HG03108 (cell line): Measurements from ENCODE around the gene ZNF124.
"Not testable (repeated sequence)": the region's sequence is repeated elsewhere in the genome, so short reads cannot be mapped to it uniquely, and the experiment has no call there.

Experiments used
- ATAC-seq: cut with Tn5 transposase; IDR thresholded peaks from one replicate; pipeline ENCODE4 v1.9.1; 2021; ENCODE audit warnings: moderate library complexity; ENCODE audit not compliant: unreplicated experiment

ZNF124 gene

DNA sequence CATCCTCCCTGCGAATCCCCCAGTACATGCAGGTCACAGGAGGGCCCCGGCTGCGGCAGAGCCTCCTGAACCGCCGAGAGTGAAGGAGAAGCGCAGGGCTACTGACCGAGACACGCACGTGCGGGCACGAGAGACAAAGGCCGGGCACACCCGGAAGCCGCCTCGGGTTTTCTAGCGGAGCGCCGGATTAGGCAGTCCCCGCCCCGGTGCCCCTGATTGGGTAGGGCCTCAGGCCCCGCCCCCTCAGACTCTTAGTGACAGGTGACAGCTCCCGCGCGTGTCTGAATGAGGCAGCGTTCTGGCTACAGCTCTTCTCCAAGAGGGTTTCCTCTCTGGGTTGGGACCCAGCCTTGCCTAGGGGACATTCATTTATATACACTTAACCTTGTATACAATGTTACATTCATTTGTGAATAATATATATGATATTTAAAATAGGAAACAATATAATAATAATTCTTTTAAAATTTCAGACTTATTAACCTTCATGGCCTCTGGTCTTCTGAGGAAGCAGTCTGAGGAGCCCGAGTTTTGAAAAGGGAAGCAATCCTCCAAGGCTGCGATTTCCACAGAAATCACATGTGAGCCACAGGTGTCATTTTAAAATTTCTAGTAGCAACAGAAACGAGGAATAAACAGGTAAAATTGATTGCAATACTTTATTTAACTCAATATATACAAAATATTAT is at the start of gene ZNF124:
Gene ZNF124 (minus strand): TSS at position 146 of the 689 bp plus-strand sequence. CDS start 143 bp downstream, at position 3.
- ATAC-seq = peak; percentile 99

DNA sequence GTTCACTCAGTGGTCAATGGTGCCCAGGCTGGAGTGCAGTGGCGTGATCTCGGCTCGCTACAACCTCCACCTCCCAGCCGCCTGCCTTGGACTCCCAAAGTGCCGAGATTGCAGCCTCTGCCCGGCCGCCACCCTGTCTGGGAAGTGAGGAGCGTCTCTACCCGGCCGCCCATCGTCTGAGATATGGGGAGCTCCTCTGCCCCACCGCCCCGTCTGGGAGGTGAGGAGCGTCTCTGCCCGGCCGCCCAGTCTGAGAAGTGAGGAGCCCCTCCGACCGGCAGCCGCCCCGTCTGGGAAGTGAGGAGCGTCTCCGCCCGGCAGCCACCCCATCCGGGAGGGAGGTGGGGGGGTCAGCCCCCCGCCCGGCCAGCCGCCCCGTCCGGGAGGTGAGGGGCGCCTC is 48.5 kb upstream of the ZNF124 start:
- ATAC-seq = not testable (repeated sequence)

DNA sequence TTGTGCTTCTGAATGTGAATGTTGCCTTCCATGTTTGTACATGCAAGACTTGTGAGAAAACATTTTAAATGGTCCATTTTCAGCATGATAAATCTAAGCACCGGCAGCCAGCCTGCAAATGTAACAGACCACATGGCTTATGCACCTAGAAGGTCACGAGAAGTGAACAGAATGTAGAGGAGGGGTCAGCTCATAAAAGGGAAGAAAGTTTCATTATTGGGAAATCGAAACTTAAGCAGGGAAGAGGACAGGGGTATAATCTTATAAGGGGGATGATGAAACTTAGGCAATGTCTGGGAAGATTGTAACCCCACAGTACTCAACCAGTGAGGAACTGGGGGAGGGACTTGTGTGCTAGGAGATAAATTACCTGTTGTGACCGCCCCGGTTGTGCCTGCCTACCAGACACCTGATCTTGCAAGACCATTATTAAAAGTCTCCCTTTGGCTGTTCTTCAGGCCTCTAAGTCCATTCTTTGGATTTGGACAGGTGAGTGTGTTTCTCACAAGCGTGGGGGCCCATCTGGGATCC is 46.4 kb upstream of the ZNF124 start:
- no peak for ATAC-seq

DNA sequence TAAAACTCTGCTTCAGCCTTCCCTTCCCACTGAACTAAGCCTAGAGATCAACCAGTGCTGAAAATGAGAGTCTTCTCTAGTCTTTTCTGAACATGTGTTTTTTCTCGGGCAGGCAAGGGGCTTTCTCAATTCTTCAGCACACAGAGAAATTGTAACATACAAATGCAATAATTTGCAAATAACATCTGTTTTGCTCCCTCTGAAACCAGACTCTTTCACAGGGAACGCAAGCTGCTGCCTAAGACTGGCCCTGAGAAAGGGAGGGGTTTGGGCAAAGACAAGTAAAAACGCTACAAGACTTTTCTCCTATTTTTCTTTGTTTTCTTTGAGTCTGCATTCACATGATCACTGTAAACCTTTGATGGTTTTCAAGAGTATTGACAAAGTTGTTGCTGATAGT is 44.4 kb upstream of the ZNF124 start:
- no peak for ATAC-seq

DNA sequence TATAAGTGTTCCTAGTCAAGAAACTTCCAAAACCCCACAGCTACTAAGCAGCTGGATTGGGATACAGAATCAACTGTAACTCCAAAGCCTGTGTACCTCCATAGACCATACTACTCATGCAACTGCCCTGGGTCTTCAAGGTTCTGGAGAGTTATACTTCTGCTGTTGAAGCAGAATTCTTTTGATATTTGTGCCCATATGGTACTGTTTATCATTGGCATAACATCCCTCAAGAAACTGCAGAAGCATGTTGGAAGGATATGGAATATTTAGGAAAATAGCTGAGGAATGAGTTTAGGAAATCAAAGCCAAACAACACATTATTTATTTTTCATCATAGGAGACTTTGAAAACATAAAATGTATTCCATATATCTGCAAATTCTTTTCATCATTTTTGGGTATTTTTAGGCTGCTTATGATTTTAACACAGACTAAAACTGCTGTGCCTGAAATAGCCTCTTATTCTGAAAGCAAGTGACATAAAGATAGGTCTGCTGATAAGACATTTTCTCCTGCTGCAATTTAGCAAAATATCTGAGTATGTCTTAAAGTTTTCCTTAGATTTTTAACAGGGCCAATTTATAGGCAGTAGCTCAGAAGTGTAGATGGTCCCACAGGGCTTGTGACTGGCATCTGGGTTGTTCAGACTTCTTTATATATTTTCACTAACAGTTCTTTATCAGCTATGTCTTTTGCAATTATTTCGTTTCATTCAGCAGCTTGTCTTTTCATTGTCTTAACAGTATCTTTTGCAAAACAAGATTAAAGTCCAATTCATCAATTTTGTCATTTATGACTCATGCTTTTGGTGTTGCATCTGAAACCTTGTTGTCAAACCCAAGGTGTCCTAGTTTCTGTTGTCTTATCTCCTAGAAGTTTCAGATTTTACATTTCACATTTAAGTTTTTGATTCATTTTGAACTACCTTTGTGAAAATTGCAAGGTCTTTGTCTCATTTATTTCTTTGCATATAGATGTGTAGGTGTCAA is 41.1 kb upstream of the ZNF124 start:
- ATAC-seq = no peak

DNA sequence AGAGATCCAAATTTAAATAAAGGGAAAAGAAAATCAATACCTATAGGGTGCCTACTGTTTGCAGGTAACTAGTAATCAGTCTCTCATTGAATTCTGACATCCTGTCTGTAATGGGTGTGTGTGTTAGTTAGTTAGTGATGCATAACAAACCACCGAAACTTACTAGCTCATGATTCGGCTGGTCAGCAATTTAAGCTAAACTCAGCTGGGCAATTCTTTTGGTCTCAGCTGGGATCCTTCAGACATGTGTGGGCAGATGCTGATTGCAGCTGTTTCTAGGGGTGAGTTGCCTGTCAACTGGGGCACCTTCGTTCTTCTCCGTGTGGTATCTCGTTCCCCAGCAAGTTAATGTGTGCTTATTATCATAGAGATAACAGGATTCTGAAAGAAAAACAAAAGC is 40.2 kb upstream of the ZNF124 start:
- peak; percentile 60 for ATAC-seq

GRCh38 chr1:247211339-247211738 is 39.5 kb upstream of the ZNF124 start:
- ATAC-seq = no peak

- peak; percentile 84 for ATAC-seq
Observed at GRCh38 chr1:247210376-247211117, 38.7 kb upstream of the ZNF124 start.

GRCh38 chr1:247210062-247210375 is 38.2 kb upstream of the ZNF124 start:
- no peak for ATAC-seq

GRCh38 chr1:247209396-247209795 is 37.6 kb upstream of the ZNF124 start:
- no peak for ATAC-seq

- ATAC-seq = no peak
Observed at GRCh38 chr1:247204177-247204647, 32.4 kb upstream of the ZNF124 start.

- ATAC-seq = no peak
Observed at GRCh38 chr1:247198781-247199180, 27.0 kb upstream of the ZNF124 start.

DNA sequence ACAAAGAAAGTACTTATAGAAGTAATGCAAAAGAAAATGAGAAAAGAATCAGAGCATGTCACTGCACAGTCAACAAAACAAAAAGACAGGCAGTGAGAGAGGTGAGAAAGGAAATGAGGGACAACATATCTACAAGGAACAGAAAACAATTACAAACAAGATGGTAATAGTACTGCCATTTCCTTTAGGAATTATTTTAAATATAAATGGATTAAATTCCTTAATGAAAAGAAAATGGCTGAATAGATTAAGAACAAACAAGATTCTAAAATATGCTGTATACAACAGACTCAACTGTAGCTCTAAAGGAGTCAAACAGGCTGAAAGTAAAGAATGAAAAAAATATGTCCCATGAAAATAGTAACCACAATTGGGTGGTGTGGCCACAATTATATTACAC is 22.1 kb upstream of the ZNF124 start:
- ATAC-seq = no peak

DNA sequence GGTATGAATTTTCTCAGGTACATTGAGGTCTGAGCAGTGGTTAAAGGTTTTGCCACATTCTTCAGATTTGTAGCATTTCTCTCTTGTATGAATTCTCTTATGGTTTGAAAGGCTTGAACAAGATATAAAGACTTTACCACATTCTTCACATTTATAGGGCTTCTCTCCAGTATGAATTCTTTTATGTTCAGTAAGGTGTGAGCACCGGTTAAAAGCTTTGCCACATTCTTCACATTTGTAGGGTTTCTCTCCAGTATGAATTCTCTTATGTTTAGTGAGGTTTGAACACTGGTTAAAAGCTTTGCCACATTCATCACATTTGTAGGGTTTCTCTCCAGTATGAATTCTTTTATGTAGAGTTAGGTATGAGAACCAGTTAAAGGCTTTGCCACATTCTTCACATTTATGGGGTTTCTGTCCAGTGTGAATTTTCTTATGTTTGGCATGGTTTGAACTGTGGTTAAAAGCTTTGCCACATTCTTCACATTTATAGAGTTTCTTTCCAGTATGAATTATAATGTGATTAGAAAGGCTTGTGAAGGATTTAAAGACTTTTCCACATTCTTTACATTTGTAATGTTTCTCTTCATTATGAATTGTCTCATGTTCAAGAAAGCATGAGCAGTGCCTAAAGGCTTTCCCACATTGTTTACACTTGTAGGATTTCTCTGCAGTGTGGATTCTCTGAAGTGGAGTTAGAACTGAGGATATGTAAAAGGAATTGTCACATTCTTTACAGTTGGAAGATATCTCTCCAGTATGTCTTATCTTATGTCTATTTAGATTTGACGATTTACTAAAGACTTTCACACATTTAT is 18.4 kb upstream of the ZNF124 start:
- no peak for ATAC-seq

GRCh38 chr1:247185667-247186066 is 13.8 kb upstream of the ZNF124 start:
- ATAC-seq = no peak

DNA sequence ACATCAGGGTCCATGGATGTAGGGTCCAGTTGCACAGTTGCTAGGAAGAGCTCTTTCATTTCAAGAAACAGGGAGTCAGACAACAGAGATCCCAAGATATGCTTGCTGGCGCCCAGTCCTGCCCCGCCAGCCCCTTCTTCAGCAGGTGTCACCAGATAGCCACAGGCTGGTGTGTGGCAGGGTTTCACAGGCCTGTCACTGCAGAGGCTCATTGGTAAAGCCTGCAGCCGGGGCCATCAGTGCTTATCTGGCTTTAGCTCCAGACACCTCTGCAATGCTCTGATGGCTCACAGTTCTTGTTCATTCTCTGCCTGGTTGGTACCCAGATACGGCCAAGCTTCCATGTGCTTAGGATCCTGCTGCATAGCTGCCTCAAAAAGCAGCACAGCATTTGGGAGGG is 12.4 kb upstream of the ZNF124 start:
- ATAC-seq = no peak

DNA sequence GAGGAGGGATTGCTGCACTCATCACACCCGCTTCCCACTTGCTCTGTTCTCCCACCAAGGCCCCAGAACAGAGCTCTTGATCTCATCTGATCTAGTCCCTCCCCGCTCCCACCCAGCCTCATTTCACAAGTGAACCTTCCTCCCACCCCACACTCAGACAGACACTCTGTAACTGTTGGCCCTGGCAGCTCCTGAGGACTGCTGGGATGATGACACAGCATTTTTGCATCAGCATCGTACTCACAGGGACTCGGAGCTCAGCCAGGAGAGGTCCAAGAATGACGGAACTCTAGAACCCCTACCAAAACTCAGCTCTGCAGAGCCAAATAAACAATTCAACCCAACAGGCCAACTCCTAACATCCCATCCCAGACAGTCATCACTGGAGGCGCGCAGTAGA is 11.2 kb upstream of the ZNF124 start:
- ATAC-seq = no peak

DNA sequence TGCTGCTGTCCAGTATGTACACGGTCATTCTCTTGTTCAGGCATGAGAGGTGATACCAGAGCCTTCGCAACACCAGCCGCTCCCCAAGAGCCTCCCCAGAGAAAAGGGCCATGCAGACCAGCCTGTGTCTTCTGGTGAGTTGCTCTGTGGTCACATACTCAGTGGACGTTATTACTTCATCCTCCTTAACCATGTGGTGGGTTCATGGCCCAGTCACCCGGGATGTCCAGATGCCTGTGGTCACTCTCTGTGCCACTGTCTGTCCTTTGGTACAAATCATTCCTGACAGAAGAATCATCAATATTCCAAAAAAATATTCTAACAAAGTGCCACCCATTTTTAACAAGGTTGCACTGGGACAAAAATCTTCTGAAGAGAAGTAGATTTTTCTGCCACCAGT is 8.8 kb upstream of the ZNF124 start:
- no peak for ATAC-seq

GRCh38 chr1:247177755-247178154 is 5.9 kb upstream of the ZNF124 start:
- no peak for ATAC-seq

GRCh38 chr1:247175458-247175857 is 3.6 kb upstream of the ZNF124 start:
- ATAC-seq = no peak
